Cerebellar nuclear complex (tissue), 1 donor: ENCODE data around the gene UPB1.
A peak's percentile ranks its signal among the peaks of the same experiment; 100 is the strongest.

Experiments
- DNase-seq, 2 experiments: peaks; one replicate each; lab custom pipeline; 2025; lab: John Stamatoyannopoulos, UW

The UPB1 gene

GRCh38 chr22:24504540-24504939, 9.4 kb downstream of the UPB1 start:
- DNase-seq, result no peak

- no peak for DNase-seq
Measured at GRCh38 chr22:24504956-24505736, 10.0 kb downstream of the UPB1 start.

- DNase-seq, result no peak
Measured at GRCh38 chr22:24506802-24507438, 11.8 kb downstream of the UPB1 start.

- DNase-seq, result no peak
Measured at GRCh38 chr22:24507716-24508115, 12.6 kb downstream of the UPB1 start.

GRCh38 chr22:24510637-24511625, 15.8 kb downstream of the UPB1 start:
- DNase-seq, result no peak

GRCh38 chr22:24512043-24512442, 16.9 kb downstream of the UPB1 start:
- DNase-seq, result no peak

GRCh38 chr22:24513378-24514240, 18.5 kb downstream of the UPB1 start:
- DNase-seq, result no peak

GRCh38 chr22:24514241-24515026, 19.3 kb downstream of the UPB1 start:
- DNase-seq, result no peak

GRCh38 chr22:24515027-24515338, 19.9 kb downstream of the UPB1 start:
- no peak for DNase-seq

- no peak for DNase-seq
Measured at GRCh38 chr22:24516301-24516737, 21.2 kb downstream of the UPB1 start.

GRCh38 chr22:24517446-24517845, 22.3 kb downstream of the UPB1 start:
- no peak for DNase-seq

GRCh38 chr22:24518228-24518627, 23.1 kb downstream of the UPB1 start:
- DNase-seq, result no peak

- no peak for DNase-seq
Measured at GRCh38 chr22:24518771-24519485, 23.8 kb downstream of the UPB1 start.

- no peak for DNase-seq
Measured at GRCh38 chr22:24519496-24519895, 24.4 kb downstream of the UPB1 start.

GRCh38 chr22:24521791-24522245, 26.7 kb downstream of the UPB1 start:
- DNase-seq, result peak in 1 of 2 experiments; percentile 30

GRCh38 chr22:24523873-24524272, 28.7 kb downstream of the UPB1 start:
- no peak for DNase-seq

- peak in 1 of 2 experiments; percentile 28 for DNase-seq
Measured at GRCh38 chr22:24525416-24526037, 30.4 kb downstream of the UPB1 start.

- no peak for DNase-seq
Measured at GRCh38 chr22:24526191-24526590, 31.1 kb downstream of the UPB1 start.

- DNase-seq, result no peak
Measured at GRCh38 chr22:24529898-24530297, 34.8 kb downstream of the UPB1 start.
